ENCODE results near the gene C10orf90.

- TF ChIP-seq POLR2AphosphoS5 (IDR thresholded peaks at IDR 0.05; ENCODE audit: borderline replicate concordance, low read depth, low read length) (no peak), EZH2 (IDR thresholded peaks at IDR 0.05) (no peak), FOXP2 (optimal IDR thresholded peaks at IDR 0.05; ENCODE audit: control extremely low read depth, extremely low read length, insufficient read depth) (no peak)
These were observed 272.7 kb downstream of the C10orf90 start for GRCh38 chr10:126397640-126398382.
